Transverse colon (tissue), 4 donors: Measurements from ENCODE around the gene ADGRA1. TPM values are rescaled to one million over a fixed set of nuclear protein-coding genes. Genes with fewer than 3 reads are reported as not detected.
"Not testable (repeated sequence)": the region's sequence is repeated elsewhere in the genome, so short reads cannot be mapped to it uniquely, and the experiment has no call there.

Source experiments
- DNase-seq: peaks from one replicate; pipeline ENCODE4 v3.0.0-alpha.2; 2019
- H3K27ac ChIP-seq, 4 donors: fragments of 200-600 bp; sonication (generic); 2 replicates each; pipeline ENCODE4 v1.5.1; 2016 to 2018; ENCODE audit warnings: inconsistent platforms in 4 of 4
- H3K27me3 ChIP-seq: fragments of 200-600 bp; sonication (generic); 2 replicates; pipeline ENCODE4 v1.5.1; 2017; ENCODE audit warnings: inconsistent platforms
- H3K36me3 ChIP-seq, 4 donors: fragments of 200-600 bp; sonication (generic); 2 replicates each; pipeline ENCODE4 v1.5.1; 2017 to 2019; ENCODE audit warnings: inconsistent platforms in 4 of 4
- H3K4me1 ChIP-seq, 4 donors: fragments of 200-600 bp; sonication (generic); 2 replicates each; pipeline ENCODE4 v1.5.1; 2017 to 2020; ENCODE audit warnings: inconsistent platforms in 4 of 4
- H3K4me3 ChIP-seq, 4 donors: fragments of 200-600 bp; sonication (generic); 1 replicate in 1 of 4; 2 replicates in 3 of 4; pipeline versions ENCODE4 v1.5.1 to v1.6.1; 2017 to 2019; ENCODE audit warnings: inconsistent platforms in 4 of 4
- H3K9me3 ChIP-seq, 2 donors: fragments of 200-600 bp; sonication (generic); 2 replicates each; pipeline ENCODE4 v1.5.1; 2017 to 2019; ENCODE audit warnings: inconsistent platforms in 2 of 2
- EP300 ChIP-seq: sonication (generic); formaldehyde crosslinking; IDR thresholded peaks from one replicate; pipeline ENCODE4 v1.6.1; 2017; ENCODE audit warnings: antibody characterized with exemption, low read depth
- POLR2A ChIP-seq: fragments of 450-650 bp; IDR thresholded peaks from one replicate; pipeline ENCODE4 v1.6.1; 2016; ENCODE audit warnings: antibody characterized with exemption, mild to moderate bottlenecking, moderate library complexity
- POLR2AphosphoS5 ChIP-seq, 3 donors: sonication (generic); formaldehyde crosslinking; IDR thresholded peaks; one replicate each; pipeline ENCODE4 v1.6.1; 2016; ENCODE audit warnings: antibody characterized with exemption in 3 of 3
- WGBS, 2 donors: methylation state at CpG; one replicate each; pipeline ENCODE4 v1.1.5; 2018; ENCODE audit warnings: low coverage in 1 of 2; 5-methylcytosine and 5-hydroxymethylcytosine counted together
- in situ Hi-C, 4 donors: fragments of 200-750 bp; cut with MboI; loops; one replicate each; pipeline versions ENCODE4 v1.15.0 to v1.15.1; 2017; ENCODE audit warnings: low sequenced_read_pairs in 3 of 4, low pct_ligation_motif_present in 1 of 4, low pct_unique_long_range_greater_than_20kb in 1 of 4
- intact Hi-C: fragments of 100-400 bp; cut with DNase I; formaldehyde crosslinking; loops from one replicate; pipeline ENCODE4 v1.15.1; 2023; ENCODE audit warnings: low total_unique reads
- total RNA-seq, 4 donors: library from RNA; depleted of rRNA; stranded (reverse); fragments of >200 nt; gene quantifications; one replicate each; pipeline ENCODE4 v1.1.0, GENCODE V29; 2016
- TF ChIP-seq, protein P1 (sequence below), 5 experiments: fragments of 200-600 bp in 3 of 5; fragments of 450-650 bp in 2 of 5; sonication (generic) in 3 of 5; IDR thresholded peaks; 1 replicate in 2 of 5; 2 replicates in 3 of 5; pipeline ENCODE4 v1.5.1; 2016 to 2017; ENCODE audit warnings: antibody characterized with exemption in 5 of 5, inconsistent platforms in 3 of 5, mild to moderate bottlenecking in 2 of 5, moderate library complexity in 1 of 5

The ADGRA1 gene
- total RNA-seq, 4 donors from 2014 or later = 0.16 TPM; not detected in 3

DNA sequence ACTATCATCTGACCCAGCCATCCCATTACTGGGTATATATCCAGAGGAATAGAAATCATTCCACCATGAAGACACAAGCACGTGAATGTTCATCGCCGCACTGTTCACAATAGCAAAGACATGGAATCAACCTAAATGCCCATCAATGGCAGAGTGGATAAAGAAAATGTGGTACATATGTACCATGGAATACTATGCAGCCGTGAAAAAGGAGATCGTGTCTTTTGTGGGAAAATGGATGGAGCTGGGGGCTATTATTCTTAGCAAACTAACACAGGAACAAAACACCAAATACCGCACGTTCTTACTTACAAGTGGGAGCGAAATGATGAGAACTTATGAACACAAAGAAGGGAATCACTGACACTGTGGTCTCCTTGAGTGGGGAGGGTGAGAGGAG, 62.5 kb downstream of the ADGRA1 start:
- in situ Hi-C loops = no loop called here
- H3K4me3 ChIP-seq = no peak overlapping the region
- TF ChIP-seq, protein P1, sequence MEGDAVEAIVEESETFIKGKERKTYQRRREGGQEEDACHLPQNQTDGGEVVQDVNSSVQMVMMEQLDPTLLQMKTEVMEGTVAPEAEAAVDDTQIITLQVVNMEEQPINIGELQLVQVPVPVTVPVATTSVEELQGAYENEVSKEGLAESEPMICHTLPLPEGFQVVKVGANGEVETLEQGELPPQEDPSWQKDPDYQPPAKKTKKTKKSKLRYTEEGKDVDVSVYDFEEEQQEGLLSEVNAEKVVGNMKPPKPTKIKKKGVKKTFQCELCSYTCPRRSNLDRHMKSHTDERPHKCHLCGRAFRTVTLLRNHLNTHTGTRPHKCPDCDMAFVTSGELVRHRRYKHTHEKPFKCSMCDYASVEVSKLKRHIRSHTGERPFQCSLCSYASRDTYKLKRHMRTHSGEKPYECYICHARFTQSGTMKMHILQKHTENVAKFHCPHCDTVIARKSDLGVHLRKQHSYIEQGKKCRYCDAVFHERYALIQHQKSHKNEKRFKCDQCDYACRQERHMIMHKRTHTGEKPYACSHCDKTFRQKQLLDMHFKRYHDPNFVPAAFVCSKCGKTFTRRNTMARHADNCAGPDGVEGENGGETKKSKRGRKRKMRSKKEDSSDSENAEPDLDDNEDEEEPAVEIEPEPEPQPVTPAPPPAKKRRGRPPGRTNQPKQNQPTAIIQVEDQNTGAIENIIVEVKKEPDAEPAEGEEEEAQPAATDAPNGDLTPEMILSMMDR (IDR thresholded peaks at IDR 0.05) = no peak
- no peak for TF ChIP-seq POLR2AphosphoS5 (IDR thresholded peaks at IDR 0.05)
- TF ChIP-seq POLR2A = no peak
- TF ChIP-seq EP300 = no peak
- H3K27me3 ChIP-seq = peaks cover 55% of the 10 kb centered on the region
- intact Hi-C loops = loop anchor here (1.0 kb wide), 1 partner anchor 48 kb away; no protein-coding TSS in a partner anchor
- no peaks in the 10 kb centered on the region for H3K36me3 ChIP-seq
- peaks cover 4 to 6% of the 10 kb centered on the region in 2 donors for H3K9me3 ChIP-seq
- no peaks in the 10 kb centered on the region for H3K4me1 ChIP-seq
- no peak overlapping the region for H3K27ac ChIP-seq
- 90 to 93% methylated on average over 8 of the region's 8 CpGs for WGBS, 2 donors
- no peak for DNase-seq

DNA sequence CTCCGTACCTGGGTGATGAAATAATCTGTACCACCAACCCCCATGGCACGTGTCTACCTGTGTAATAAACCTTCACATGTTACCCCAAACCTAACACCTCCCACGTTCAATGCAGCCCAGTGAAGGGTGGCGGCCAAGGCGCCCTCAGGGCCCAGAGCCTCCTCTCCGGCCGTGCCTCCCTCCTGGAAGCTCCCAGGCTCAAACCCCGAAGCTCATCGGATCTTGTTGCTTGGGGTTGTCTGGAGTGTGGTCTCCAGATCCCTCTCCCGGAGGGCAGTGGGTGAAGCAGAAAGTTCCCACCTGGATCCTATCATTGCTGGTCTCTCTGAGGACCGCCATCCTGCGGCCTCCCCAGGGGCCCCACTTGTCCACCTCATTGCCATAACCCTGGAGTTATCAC, 62.9 kb downstream of the ADGRA1 start:
- intact Hi-C loops (loop anchor here (1.0 kb wide), 1 partner anchor 48 kb away; no protein-coding TSS in a partner anchor), in situ Hi-C loops (no loop called here)
- 91 to 100% methylated on average over 1 to 12 of the region's 12 CpGs for WGBS, 2 donors
- Histone ChIP-seq H3K9me3 (peaks cover 4 to 6% of the 10 kb centered on the region in 2 donors), H3K4me3 (no peak overlapping the region), H3K4me1 (no peaks in the 10 kb centered on the region), H3K36me3 (no peaks in the 10 kb centered on the region), H3K27ac (no peak overlapping the region), H3K27me3 (peaks cover 51% of the 10 kb centered on the region)
- TF ChIP-seq POLR2A = no peak
- no peak for TF ChIP-seq EP300
- no peak for TF ChIP-seq POLR2AphosphoS5 (IDR thresholded peaks at IDR 0.05)
- TF ChIP-seq, protein P1 (IDR thresholded peaks at IDR 0.05) = no peak
- DNase-seq = no peak

DNA sequence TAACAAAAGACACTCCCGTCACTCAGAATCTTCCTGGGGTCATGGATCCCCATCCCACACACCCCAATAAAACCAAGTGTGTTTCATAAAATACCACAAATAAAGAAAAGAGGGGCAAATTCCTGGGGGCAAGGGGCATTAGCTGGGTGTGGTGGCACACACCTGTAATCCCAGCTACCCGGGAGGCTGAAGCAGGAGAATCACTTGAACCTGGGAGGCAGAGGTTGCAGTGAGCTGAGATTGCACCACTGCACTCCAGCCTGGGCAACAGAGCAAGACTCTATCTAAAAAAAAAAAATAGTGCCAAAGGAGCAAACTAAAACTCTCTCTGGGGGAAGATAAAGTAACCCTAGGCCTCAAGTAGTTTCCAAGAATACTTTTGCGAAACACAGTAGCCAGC, 63.3 kb downstream of the ADGRA1 start:
- H3K4me3 ChIP-seq, H3K27ac ChIP-seq, H3K36me3 ChIP-seq, H3K9me3 ChIP-seq, intact Hi-C loops, DNase-seq, in situ Hi-C loops, H3K4me1 ChIP-seq: not testable (repeated sequence)
- H3K27me3 ChIP-seq = peaks cover 47% of the 10 kb centered on the region
- 52 to 79% methylated on average over 2 to 3 of the region's 3 CpGs for WGBS, 2 donors

DNA sequence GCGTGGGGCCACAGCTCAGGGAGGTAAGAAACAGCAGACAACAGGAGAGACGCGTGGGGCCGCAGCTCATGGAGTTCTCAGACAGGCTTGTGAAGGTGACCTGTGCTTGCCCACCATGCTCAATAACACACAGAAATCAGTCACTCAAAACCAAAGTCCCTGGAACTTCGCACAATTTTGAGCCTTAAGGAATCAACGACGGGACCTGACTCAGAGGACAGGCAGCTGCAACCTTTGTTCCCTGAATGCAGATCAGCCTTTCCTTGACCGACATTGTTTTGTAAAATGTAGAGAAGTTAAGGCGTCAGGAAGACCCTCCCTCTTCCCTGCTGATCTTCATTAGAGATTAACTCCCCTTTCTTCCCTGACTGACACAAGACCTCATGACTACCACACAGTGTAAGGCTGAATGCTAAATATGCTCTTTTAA, 63.8 kb downstream of the ADGRA1 start:
- no peak for DNase-seq
- peaks cover 43% of the 10 kb centered on the region for H3K27me3 ChIP-seq
- no peaks in the 10 kb centered on the region for H3K36me3 ChIP-seq
- TF ChIP-seq, protein P1 (IDR thresholded peaks at IDR 0.05) = no peak
- TF ChIP-seq POLR2AphosphoS5 (IDR thresholded peaks at IDR 0.05) (no peak), EP300 (no peak), POLR2A (no peak)
- 48 to 54% methylated on average over 5 to 9 of the region's 9 CpGs for WGBS, 2 donors
- no peak overlapping the region for H3K4me3 ChIP-seq
- H3K4me1 ChIP-seq = no peaks in the 10 kb centered on the region
- no peak overlapping the region for H3K27ac ChIP-seq
- H3K9me3 ChIP-seq = peaks cover 4 to 6% of the 10 kb centered on the region in 2 donors
- intact Hi-C loops = no loop called here
- in situ Hi-C loops = no loop called here

DNA sequence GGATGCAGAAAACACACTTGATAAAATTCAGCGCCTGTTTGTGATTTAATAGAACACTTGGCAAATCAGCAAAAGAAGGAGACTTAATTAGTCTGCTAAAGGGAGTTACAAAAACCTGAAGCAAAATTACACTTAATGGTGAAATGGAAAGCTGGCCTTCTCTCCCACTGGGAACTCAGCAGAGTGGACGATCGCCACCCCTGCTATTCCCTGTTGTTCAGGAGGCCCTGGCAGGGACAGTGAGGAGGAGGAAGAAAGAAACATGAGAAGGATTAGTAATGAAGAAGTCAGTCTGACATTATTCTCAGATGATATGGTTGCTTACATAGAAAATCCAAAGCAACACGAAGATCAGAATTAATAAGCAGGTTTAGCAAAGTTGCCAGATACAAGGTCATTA, 66.7 kb downstream of the ADGRA1 start:
- TF ChIP-seq, protein P1 (IDR thresholded peaks at IDR 0.05) = no peak
- H3K4me3 ChIP-seq = no peak overlapping the region
- H3K27me3 ChIP-seq = peaks cover 31% of the 10 kb centered on the region
- H3K4me1 ChIP-seq = no peaks in the 10 kb centered on the region
- in situ Hi-C loops = no loop called here
- no peaks in the 10 kb centered on the region for H3K9me3 ChIP-seq
- intact Hi-C loops = no loop called here
- H3K27ac ChIP-seq = no peak overlapping the region
- DNase-seq = no peak
- WGBS, 2 donors = 69 to 86% methylated on average over 4 of the region's 4 CpGs
- no peaks in the 10 kb centered on the region for H3K36me3 ChIP-seq
